ENCODE measurements around the gene SMARCA2. TPM values are rescaled to one million over a fixed set of nuclear protein-coding genes. Genes with fewer than 3 reads are reported as not detected.

SMARCA2 gene
- total and polyA plus RNA-seq, 2 donors (not counting 1 experiment from before 2014, with no cell fraction given): 75.3 to 250 TPM

GRCh38 chr9:2053883-2054845 is 39.0 kb downstream of the SMARCA2 start:
- Histone ChIP-seq H3K79me2 (ENCODE audit: control insufficient read depth, insufficient read depth, low read length) (peaks cover 24% of the 10 kb centered on the region), H3K9me3 (ENCODE audit: control extremely low read depth in 1 of 3, control insufficient read depth in 2 of 3, insufficient read depth in 1 of 3, low read length in 2 of 3) (no peaks in the 10 kb centered on the region), H3K36me3 (replicated peaks in 1 of 2; ENCODE audit: control extremely low read depth in 1 of 2, control insufficient read depth in 1 of 2, extremely low read depth in 1 of 2, insufficient read depth in 2 of 2, low read length in 1 of 2) (peaks cover 11 to 57% of the 10 kb centered on the region in 2 experiments), H3K27me3 (replicated peaks in 1 of 4; ENCODE audit: control extremely low read depth in 1 of 4, control insufficient read depth in 3 of 4, insufficient read depth in 4 of 4, low read length in 3 of 4) (no peaks in the 10 kb centered on the region), H3K4me3 (ENCODE audit: control extremely low read depth in 1 of 5, extremely low read depth in 1 of 5, insufficient read depth in 1 of 5, low read depth in 2 of 5, low read length in 4 of 5) (peak overlapping the region in 1 of 5 experiments; percentile 18), H3K9ac (ENCODE audit: low read length) (peak overlapping the region; percentile 15), H3K4me1 (ENCODE audit: control insufficient read depth in 2 of 2, insufficient read depth in 2 of 2, low read length in 2 of 2) (peaks cover 17 to 19% of the 10 kb centered on the region in 2 donors), H2AFZ (ENCODE audit: insufficient read depth, low read depth, low read length, poor library complexity, severe bottlenecking) (peak overlapping the region; percentile 46), H3K27ac (ENCODE audit: low read length in 2 of 2) (peak overlapping the region; percentile 61 to 76), H4K20me1 (ENCODE audit: control insufficient read depth, insufficient read depth, low read length, poor library complexity, severe bottlenecking) (peaks cover 2% of the 10 kb centered on the region), H3K4me2 (replicated peaks; ENCODE audit: low read depth, low read length, poor library complexity, severe bottlenecking) (peak overlapping the region; percentile 61)
- TF ChIP-seq CTCF (IDR thresholded peaks at IDR 0.05) (no peak), EZH2 (IDR thresholded peaks at IDR 0.05; ENCODE audit: borderline replicate concordance, insufficient read depth, low read depth, low read length, poor library complexity, severe bottlenecking) (no peak)
- 15% methylated on average over 4 of the region's 10 CpGs for WGBS (ENCODE audit: insufficient coverage)
- ChIA-PET POLR2A (interaction anchor here (0.6 to 1.6 kb wide), 3 partner anchors 37 to 74 kb away, joined by 3 to 10 read pairs (median 8); partner anchors contain the start of gene SMARCA2), CTCF (interaction anchor here (0.7 to 3.7 kb wide), 5 partner anchors 10 to 39 kb away, joined by 3 to 14 read pairs (median 4); partner anchors contain the start of gene SMARCA2)
- DNase-seq: peak; percentile 88
- H3K27ac Mint-ChIP-seq: peak overlapping the region; percentile 77
- no peaks in the 10 kb centered on the region for H3K9me3 Mint-ChIP-seq (ENCODE audit: insufficient read depth)
- peaks cover 29% of the 10 kb centered on the region for H3K4me1 Mint-ChIP-seq
- intact Hi-C loops (cut with micrococcal nuclease): loop anchor here (1.0 kb wide), 2 partner anchors 10 to 37 kb away; no protein-coding TSS in a partner anchor
- H3K27me3 Mint-ChIP-seq: no peaks in the 10 kb centered on the region
- H3K4me3 Mint-ChIP-seq: peak overlapping the region; percentile 61
- peak; percentile 98 for ATAC-seq (ENCODE audit: low read depth)
